GM12878 (cell line): Measurements from ENCODE around the gene DGKA. TPM values are rescaled to one million over a fixed set of nuclear protein-coding genes. Genes with fewer than 3 reads are reported as not detected.

Experiments
- ATAC-seq: fragments of 200-7000 bp; cut with Tn5 transposase; 3 replicates; pipeline ENCODE4 v1.9.1; 2020; ENCODE audit warnings: mild to moderate bottlenecking, moderate library complexity
- BruUV-seq: library from RNA; stranded (reverse); fragments of 400-500 nt; replicated peaks from 2 replicates; lab custom pipeline; 2021; lab: Mats Ljungman, UMichigan
- CTCF ChIA-PET: fragments of 300-600 bp; sonication (Branson Sonifier 250); formaldehyde crosslinking; extraction: SDS; loops from one replicate; lab custom pipeline; 2021; ENCODE audit warnings: inconsistent platforms; lab: Yijun Ruan, JAX
- POLR2A ChIA-PET: fragments of 350-600 bp; formaldehyde crosslinking; extraction: SDS; loops from one replicate; lab custom pipeline; 2021; ENCODE audit warnings: inconsistent platforms; lab: Charles Lee
- RAD21 ChIA-PET: fragments of 300-600 bp; sonication (Branson Sonifier 250); formaldehyde crosslinking; loops from one replicate; lab custom pipeline; 2023; ENCODE audit warnings: antibody characterized with exemption; ENCODE audit not compliant: unreplicated experiment; lab: Charles Lee
- SMC1A ChIA-PET: fragments of 300-600 bp; sonication (Branson Sonifier 250); formaldehyde crosslinking; loops from one replicate; lab custom pipeline; 2023; ENCODE audit not compliant: unreplicated experiment, uncharacterized antibody; lab: Charles Lee
- DNase-seq: peaks from one replicate; pipeline ENCODE4 v3.0.0-alpha.2; 2011; ENCODE audit warnings: low read depth, low spot score
- FAIRE-seq: peaks from 3 replicates; lab custom pipeline; 2011; peaks lifted over from hg19 to GRCh38; lab: Jason Lieb, UNC
- H2AFZ ChIP-seq: 2 replicates; pipeline ENCODE4 v1.6.0; 2011; ENCODE audit warnings: low read depth, low read length, control low read depth; ENCODE audit not compliant: control insufficient read depth
- H3K27ac ChIP-seq: 2 replicates; pipeline ENCODE4 v1.5.1; 2011; ENCODE audit warnings: control low read depth; ENCODE audit not compliant: control insufficient read depth, insufficient read depth
- H3K27me3 ChIP-seq, 2 experiments: replicated peaks in 1 of 2; 2 replicates each; pipeline versions ENCODE4 v1.6.0 to v1.6.1; 2011; ENCODE audit warnings: low read length in 1 of 2; ENCODE audit not compliant: control insufficient read depth in 2 of 2, insufficient read depth in 2 of 2
- H3K36me3 ChIP-seq, 2 experiments: 2 replicates each; pipeline ENCODE4 v1.5.1; 2011; ENCODE audit warnings: low read length in 1 of 2; ENCODE audit not compliant: control insufficient read depth in 2 of 2, insufficient read depth in 2 of 2
- H3K4me1 ChIP-seq: 2 replicates; pipeline ENCODE4 v1.6.1; 2011; ENCODE audit warnings: mild to moderate bottlenecking, low read length, moderate library complexity, mixed read lengths; ENCODE audit not compliant: control insufficient read depth, insufficient read depth
- H3K4me2 ChIP-seq: 2 replicates; pipeline ENCODE4 v1.6.0; 2011; ENCODE audit warnings: control low read depth; ENCODE audit not compliant: control insufficient read depth, insufficient read depth
- H3K4me3 ChIP-seq: fragments of 200-600 bp; sonication (generic); 2 replicates; pipeline ENCODE4 v1.5.1; 2016
- H3K79me2 ChIP-seq: 2 replicates; pipeline ENCODE4 v1.6.0; 2011; ENCODE audit warnings: low read length; ENCODE audit not compliant: control insufficient read depth, insufficient read depth
- H3K9ac ChIP-seq: 2 replicates; pipeline ENCODE4 v1.8.0; 2011; ENCODE audit warnings: low read length, control low read depth, mixed read lengths; ENCODE audit not compliant: control insufficient read depth, insufficient read depth
- H3K9me3 ChIP-seq: replicated peaks from 3 replicates; pipeline ENCODE4 v1.5.1; 2011; ENCODE audit warnings: mild to moderate bottlenecking, low read length; ENCODE audit not compliant: control insufficient read depth, insufficient read depth
- H4K20me1 ChIP-seq: 2 replicates; pipeline ENCODE4 v1.6.0; 2011; ENCODE audit not compliant: control insufficient read depth, insufficient read depth
- BHLHE40 ChIP-seq, 2 experiments: fragments of 450-650 bp in 1 of 2; IDR thresholded peaks; 2 replicates each; pipeline ENCODE4 v1.6.1; 2011 to 2017; ENCODE audit warnings: low read depth in 2 of 2, borderline replicate concordance in 1 of 2, improper control_type of control experiment in 1 of 2, low read length in 1 of 2, mild to moderate bottlenecking in 1 of 2
- BMI1 ChIP-seq: fragments of 450-650 bp; IDR thresholded peaks from 2 replicates; pipeline ENCODE4 v1.6.1; 2016; ENCODE audit warnings: mild to moderate bottlenecking, moderate library complexity, borderline replicate concordance
- NFYB ChIP-seq: IDR thresholded peaks from 2 replicates; pipeline ENCODE4 v1.6.1; 2011; ENCODE audit warnings: low read depth, mild to moderate bottlenecking, low read length, improper control_type of control experiment, moderate library complexity; ENCODE audit not compliant: insufficient read depth
- RELA ChIP-seq: fragments of 450-650 bp; IDR thresholded peaks from 2 replicates; pipeline ENCODE4 v1.8.0; 2014; ENCODE audit warnings: borderline replicate concordance; ENCODE audit not compliant: partially characterized antibody
- SIX5 ChIP-seq: IDR thresholded peaks from 2 replicates; pipeline ENCODE4 v1.6.1; 2011; ENCODE audit warnings: mild to moderate bottlenecking, low read depth, low read length, moderate library complexity; ENCODE audit not compliant: severe bottlenecking
- SREBF1 ChIP-seq: IDR thresholded peaks from 2 replicates; pipeline ENCODE4 v1.6.1; 2012; ENCODE audit warnings: mild to moderate bottlenecking, low read length
- SRF ChIP-seq, 2 experiments: IDR thresholded peaks; 2 replicates each; pipeline ENCODE4 v1.6.1; 2011; ENCODE audit warnings: low read depth in 2 of 2, low read length in 2 of 2, mild to moderate bottlenecking in 1 of 2, moderate library complexity in 1 of 2
- TCF7 ChIP-seq: IDR thresholded peaks from 2 replicates; pipeline ENCODE4 v1.6.1; 2014; ENCODE audit warnings: antibody characterized with exemption, borderline replicate concordance
- ZBED1 ChIP-seq: IDR thresholded peaks from 2 replicates; pipeline ENCODE4 v1.6.1; 2016; ENCODE audit warnings: borderline replicate concordance
- ZSCAN29 ChIP-seq: fragments of 450-650 bp; IDR thresholded peaks from 2 replicates; pipeline ENCODE4 v1.6.1; 2017; ENCODE audit warnings: mild to moderate bottlenecking, moderate library complexity
- WGBS: methylation state at CpG from one replicate; pipeline ENCODE4 v1.1.6; 2016; ENCODE audit warnings: low lambda C conversion rate; ENCODE audit not compliant: insufficient replicate concordance, insufficient coverage; ENCODE audit errors: missing lambda C conversion rate; 5-methylcytosine and 5-hydroxymethylcytosine counted together
- in situ Hi-C: fragments of 300-500 bp; cut with MboI; formaldehyde crosslinking; loops from 9 replicates; pipeline ENCODE4 v1.14.3; 2018; ENCODE audit warnings: mixed read lengths
- intact Hi-C: fragments of 100-400 bp; cut with micrococcal nuclease; formaldehyde crosslinking; loops from one replicate; pipeline ENCODE4 v1.14.2; 2022; ENCODE audit not compliant: unreplicated experiment
- polyA plus RNA-seq, 11 experiments: library from polyadenylated mRNA; depleted of rRNA in 4 of 11; unstranded in 6 of 11; stranded (reverse) in 5 of 11; fragments of >200 nt; fragmentation: Nextera tagmentation in 4 of 11; fragmentation: Illumina TruSeq in 1 of 11; extraction: Ambion mirVana in 4 of 11; extraction: Trizol in 1 of 11; gene quantifications; 1 replicate in 1 of 11; 2 replicates in 10 of 11; pipeline versions ENCODE4 v1.2.1 to v1.2.3, GENCODE V29; 2011 to 2016; ENCODE audit warnings: inconsistent platforms in 2 of 11, missing spikeins in 2 of 11, low read depth in 1 of 11
- total RNA-seq, 4 experiments: library from RNA; depleted of rRNA in 3 of 4; stranded (reverse); fragments of >200 nt in 3 of 4; fragmentation: Illumina TruSeq in 1 of 4; extraction: Trizol in 1 of 4; gene quantifications; 2 replicates each; pipeline versions ENCODE4 v1.2.1 to v1.2.3, GENCODE V29; 2013 to 2021
- TF ChIP-seq, protein P1 (sequence below): fragments of 450-650 bp; IDR thresholded peaks from 2 replicates; pipeline ENCODE4 v1.6.1; 2017; ENCODE audit warnings: low read depth, mild to moderate bottlenecking, moderate library complexity
- TF ChIP-seq, protein P2 (sequence below): IDR thresholded peaks from 2 replicates; pipeline ENCODE4 v1.6.1; 2012; ENCODE audit warnings: low read depth, low read length, improper control_type of control experiment
- TF ChIP-seq, protein P3 (sequence below): IDR thresholded peaks from 2 replicates; pipeline ENCODE4 v1.6.1; 2012; ENCODE audit warnings: improper control_type of control experiment, low read depth, low read length; ENCODE audit not compliant: insufficient replicate concordance
- TF ChIP-seq, protein P4 (sequence below): IDR thresholded peaks from 2 replicates; pipeline ENCODE4 v1.6.1; 2011; ENCODE audit warnings: borderline replicate concordance, low read depth, mild to moderate bottlenecking, moderate library complexity, low read length; ENCODE audit not compliant: insufficient read depth, poor library complexity, severe bottlenecking

DGKA gene
- total and polyA plus RNA-seq, 10 of the 15 experiments (the other 5 are each of a cell fraction or from before 2014, with no cell fraction given): 14.0 to 65.5 (median 37.1) TPM

DNA sequence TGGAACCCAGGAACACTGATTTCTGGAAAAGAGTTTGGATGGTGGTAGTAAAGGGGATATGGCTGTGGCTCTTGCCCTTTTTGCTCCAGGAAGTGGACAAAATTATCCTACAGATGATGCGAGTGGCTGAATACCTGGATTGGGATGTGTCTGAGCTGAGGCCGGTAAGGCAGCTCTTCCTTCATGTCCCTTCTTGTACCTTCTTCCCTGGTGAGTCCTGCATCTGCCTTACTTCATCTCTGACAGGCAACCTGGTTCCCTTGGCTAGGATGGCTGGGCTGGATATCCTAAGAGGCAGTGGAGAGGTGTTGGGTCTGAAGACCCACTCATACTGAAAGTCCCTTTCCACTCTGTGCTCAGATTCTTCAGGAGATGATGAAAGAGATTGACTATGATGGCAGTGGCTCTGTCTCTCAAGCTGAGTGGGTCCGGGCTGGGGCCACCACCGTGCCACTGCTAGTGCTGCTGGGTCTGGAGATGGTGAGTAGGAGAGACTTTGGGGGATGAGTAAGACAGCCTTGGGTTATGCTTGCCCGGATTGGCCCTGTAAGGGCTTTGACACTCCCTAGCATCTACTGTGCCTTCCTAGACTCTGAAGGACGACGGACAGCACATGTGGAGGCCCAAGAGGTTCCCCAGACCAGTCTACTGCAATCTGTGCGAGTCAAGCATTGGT is 8.0 kb downstream of the DGKA start:
- DNase-seq (no peak), ATAC-seq (no peak), FAIRE-seq (no peak)
- ChIA-PET CTCF (interaction anchor here (0.6 to 6.1 kb wide), 23 partner anchors 8 to 319 kb away, joined by 3 to 80 read pairs (median 7); partner anchors contain the start of genes ANKRD52, DGKA, DNAJC14 and GDF11), POLR2A (interaction anchor here (0.5 to 1.5 kb wide), 9 partner anchors 13 to 251 kb away, joined by 3 to 6 read pairs (median 4); partner anchors contain the start of gene RAB5B), SMC1A (interaction anchor here (0.9 to 5.0 kb wide), 11 partner anchors 8 to 200 kb away, joined by 3 to 51 read pairs (median 4); partner anchors contain the start of genes DGKA and PYM1), RAD21 (interaction anchor here (1.1 to 5.0 kb wide), 10 partner anchors 8 to 216 kb away, joined by 3 to 43 read pairs (median 8); partner anchors contain the start of genes DGKA, DNAJC14, ORMDL2 and PYM1)
- Histone ChIP-seq H2AFZ (no peak overlapping the region), H3K4me2 (no peak overlapping the region), H3K9ac (no peak overlapping the region), H3K4me1 (peaks cover 10% of the 10 kb centered on the region), H3K9me3 (no peaks in the 10 kb centered on the region), H3K36me3 (peaks cover 0 to 46% of the 10 kb centered on the region in 2 experiments), H4K20me1 (no peaks in the 10 kb centered on the region), H3K27me3 (no peaks in the 10 kb centered on the region), H3K4me3 (no peak overlapping the region), H3K79me2 (no peaks in the 10 kb centered on the region), H3K27ac (no peak overlapping the region)
- BruUV-seq: no TSS peak
- intact Hi-C loops (no loop called here), in situ Hi-C loops (no loop called here)
- WGBS: over 99% methylated on average over 8 of the region's 8 CpGs
- no peak for TF ChIP-seq SIX5
- TF ChIP-seq, protein P1, sequence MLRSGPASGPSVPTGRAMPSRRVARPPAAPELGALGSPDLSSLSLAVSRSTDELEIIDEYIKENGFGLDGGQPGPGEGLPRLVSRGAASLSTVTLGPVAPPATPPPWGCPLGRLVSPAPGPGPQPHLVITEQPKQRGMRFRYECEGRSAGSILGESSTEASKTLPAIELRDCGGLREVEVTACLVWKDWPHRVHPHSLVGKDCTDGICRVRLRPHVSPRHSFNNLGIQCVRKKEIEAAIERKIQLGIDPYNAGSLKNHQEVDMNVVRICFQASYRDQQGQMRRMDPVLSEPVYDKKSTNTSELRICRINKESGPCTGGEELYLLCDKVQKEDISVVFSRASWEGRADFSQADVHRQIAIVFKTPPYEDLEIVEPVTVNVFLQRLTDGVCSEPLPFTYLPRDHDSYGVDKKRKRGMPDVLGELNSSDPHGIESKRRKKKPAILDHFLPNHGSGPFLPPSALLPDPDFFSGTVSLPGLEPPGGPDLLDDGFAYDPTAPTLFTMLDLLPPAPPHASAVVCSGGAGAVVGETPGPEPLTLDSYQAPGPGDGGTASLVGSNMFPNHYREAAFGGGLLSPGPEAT: no peak
- no peak for TF ChIP-seq BMI1
- no peak for TF ChIP-seq SRF (IDR thresholded peaks at IDR 0.05; ENCODE audit: low read depth in 2 of 2, low read length in 2 of 2)
- no peak for TF ChIP-seq BHLHE40 (IDR thresholded peaks at IDR 0.05; ENCODE audit: borderline replicate concordance in 1 of 2, low read depth in 2 of 2, low read length in 1 of 2)
- TF ChIP-seq, protein P2, sequence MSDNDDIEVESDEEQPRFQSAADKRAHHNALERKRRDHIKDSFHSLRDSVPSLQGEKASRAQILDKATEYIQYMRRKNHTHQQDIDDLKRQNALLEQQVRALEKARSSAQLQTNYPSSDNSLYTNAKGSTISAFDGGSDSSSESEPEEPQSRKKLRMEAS: no peak
- TF ChIP-seq NFYB: no peak
- no peak for TF ChIP-seq TCF7
- no peak for TF ChIP-seq ZSCAN29
- no peak for TF ChIP-seq ZBED1
- TF ChIP-seq, protein P3, sequence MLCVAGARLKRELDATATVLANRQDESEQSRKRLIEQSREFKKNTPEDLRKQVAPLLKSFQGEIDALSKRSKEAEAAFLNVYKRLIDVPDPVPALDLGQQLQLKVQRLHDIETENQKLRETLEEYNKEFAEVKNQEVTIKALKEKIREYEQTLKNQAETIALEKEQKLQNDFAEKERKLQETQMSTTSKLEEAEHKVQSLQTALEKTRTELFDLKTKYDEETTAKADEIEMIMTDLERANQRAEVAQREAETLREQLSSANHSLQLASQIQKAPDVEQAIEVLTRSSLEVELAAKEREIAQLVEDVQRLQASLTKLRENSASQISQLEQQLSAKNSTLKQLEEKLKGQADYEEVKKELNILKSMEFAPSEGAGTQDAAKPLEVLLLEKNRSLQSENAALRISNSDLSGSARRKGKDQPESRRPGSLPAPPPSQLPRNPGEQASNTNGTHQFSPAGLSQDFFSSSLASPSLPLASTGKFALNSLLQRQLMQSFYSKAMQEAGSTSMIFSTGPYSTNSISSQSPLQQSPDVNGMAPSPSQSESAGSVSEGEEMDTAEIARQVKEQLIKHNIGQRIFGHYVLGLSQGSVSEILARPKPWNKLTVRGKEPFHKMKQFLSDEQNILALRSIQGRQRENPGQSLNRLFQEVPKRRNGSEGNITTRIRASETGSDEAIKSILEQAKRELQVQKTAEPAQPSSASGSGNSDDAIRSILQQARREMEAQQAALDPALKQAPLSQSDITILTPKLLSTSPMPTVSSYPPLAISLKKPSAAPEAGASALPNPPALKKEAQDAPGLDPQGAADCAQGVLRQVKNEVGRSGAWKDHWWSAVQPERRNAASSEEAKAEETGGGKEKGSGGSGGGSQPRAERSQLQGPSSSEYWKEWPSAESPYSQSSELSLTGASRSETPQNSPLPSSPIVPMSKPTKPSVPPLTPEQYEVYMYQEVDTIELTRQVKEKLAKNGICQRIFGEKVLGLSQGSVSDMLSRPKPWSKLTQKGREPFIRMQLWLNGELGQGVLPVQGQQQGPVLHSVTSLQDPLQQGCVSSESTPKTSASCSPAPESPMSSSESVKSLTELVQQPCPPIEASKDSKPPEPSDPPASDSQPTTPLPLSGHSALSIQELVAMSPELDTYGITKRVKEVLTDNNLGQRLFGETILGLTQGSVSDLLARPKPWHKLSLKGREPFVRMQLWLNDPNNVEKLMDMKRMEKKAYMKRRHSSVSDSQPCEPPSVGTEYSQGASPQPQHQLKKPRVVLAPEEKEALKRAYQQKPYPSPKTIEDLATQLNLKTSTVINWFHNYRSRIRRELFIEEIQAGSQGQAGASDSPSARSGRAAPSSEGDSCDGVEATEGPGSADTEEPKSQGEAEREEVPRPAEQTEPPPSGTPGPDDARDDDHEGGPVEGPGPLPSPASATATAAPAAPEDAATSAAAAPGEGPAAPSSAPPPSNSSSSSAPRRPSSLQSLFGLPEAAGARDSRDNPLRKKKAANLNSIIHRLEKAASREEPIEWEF: no peak
- TF ChIP-seq, protein P4, sequence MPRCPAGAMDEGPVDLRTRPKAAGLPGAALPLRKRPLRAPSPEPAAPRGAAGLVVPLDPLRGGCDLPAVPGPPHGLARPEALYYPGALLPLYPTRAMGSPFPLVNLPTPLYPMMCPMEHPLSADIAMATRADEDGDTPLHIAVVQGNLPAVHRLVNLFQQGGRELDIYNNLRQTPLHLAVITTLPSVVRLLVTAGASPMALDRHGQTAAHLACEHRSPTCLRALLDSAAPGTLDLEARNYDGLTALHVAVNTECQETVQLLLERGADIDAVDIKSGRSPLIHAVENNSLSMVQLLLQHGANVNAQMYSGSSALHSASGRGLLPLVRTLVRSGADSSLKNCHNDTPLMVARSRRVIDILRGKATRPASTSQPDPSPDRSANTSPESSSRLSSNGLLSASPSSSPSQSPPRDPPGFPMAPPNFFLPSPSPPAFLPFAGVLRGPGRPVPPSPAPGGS: no peak
- TF ChIP-seq SREBF1: no peak
- no peak for TF ChIP-seq RELA
